ENCODE results near the gene DTNBP1. TPM values are rescaled to one million over a fixed set of nuclear protein-coding genes. Genes with fewer than 3 reads are reported as not detected.

The DTNBP1 gene
- total and polyA plus RNA-seq, 2 of the 4 experiments (the other 2 are of a cell fraction) = 4.8 to 18.7 TPM

DNA sequence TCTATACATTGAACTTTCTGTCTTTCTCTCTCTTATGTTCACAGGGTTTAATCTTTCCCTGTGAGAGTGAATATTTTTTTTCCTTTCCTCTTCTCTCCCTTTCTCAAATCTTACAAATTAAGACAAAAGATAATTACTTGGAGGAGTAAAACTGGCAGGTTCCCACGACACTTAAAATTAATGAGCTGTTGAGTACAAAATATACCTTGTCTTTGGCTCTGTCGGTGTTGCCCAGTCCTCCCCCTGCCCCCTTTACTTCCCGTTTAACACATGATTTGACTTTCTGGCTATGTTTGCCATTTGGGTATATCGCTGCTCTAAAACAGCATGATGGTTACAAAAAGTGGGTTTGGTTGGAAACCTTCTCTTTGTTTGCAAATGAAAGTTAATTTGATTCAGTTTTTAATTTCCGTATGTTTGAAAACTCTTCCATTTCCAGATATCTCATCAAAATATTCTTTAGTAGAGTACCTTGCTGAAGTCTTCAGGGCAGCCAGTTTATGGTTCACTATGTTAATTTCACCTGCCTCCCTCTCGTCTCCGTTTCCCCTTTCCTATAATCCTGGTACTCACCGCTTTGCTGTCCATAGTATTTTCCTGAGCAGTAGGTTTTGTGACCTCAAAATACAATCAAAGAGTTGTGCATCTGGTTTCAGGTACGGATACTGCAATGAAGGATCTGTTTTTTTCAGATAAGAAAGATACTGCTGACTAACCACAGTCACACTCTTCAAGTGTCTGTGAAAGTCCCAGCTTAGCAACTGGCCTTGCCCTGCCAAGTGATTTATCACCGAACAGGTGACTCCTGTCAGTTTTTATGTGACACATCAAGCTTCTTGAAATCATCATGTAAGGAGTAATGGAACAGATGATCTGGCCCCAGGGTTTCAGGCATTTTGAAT, 181.2 kb downstream of the DTNBP1 start:
- no peak overlapping the region for H4K91ac ChIP-seq (ENCODE audit: insufficient read depth, low read depth, low read length)
- H3K14ac ChIP-seq (replicated peaks; ENCODE audit: low read depth, low read length) = no peak overlapping the region
- intact Hi-C loops (cut with micrococcal nuclease) = no loop called here
- no peak overlapping the region for H2AK9ac ChIP-seq (replicated peaks; ENCODE audit: low read depth, low read length, poor library complexity)
- ChIA-PET CTCF (interaction anchor here (0.9 kb wide), 1 partner anchor 19 kb away, joined by 5 read pairs; no protein-coding TSS in a partner anchor), POLR2A (ENCODE audit: unreplicated experiment) (no interaction called here)
- 0 out of 2 replicates have a peak, but pooled peaks cover 1% of the 10 kb centered on the region for H3K36me3 ChIP-seq (ENCODE audit: control insufficient read depth, insufficient read depth, low read length)
- no peak overlapping the region for H3K23ac ChIP-seq (ENCODE audit: low read depth, low read length)
- no peak overlapping the region for H4K8ac ChIP-seq (ENCODE audit: low read depth in 2 of 2, low read length in 2 of 2)
- H3K4me1 ChIP-seq (ENCODE audit: control insufficient read depth, insufficient read depth, low read length) = peaks cover 16% of the 10 kb centered on the region
- no peak for ATAC-seq (ENCODE audit: low read depth)
- H3K18ac ChIP-seq (ENCODE audit: low read depth, low read length) = no peak overlapping the region
- H3K79me1 ChIP-seq (ENCODE audit: low read depth in 1 of 2, low read length in 2 of 2) = peaks cover 36 to 77% of the 10 kb centered on the region in 2 experiments
- no peak overlapping the region for H2AK5ac ChIP-seq (ENCODE audit: low read depth, low read length)
- H3K27me3 ChIP-seq (ENCODE audit: control insufficient read depth, insufficient read depth, low read length) = no peaks in the 10 kb centered on the region
- WGBS, 2 experiments (ENCODE audit: extremely low coverage in 2 of 2, insufficient read length in 1 of 2) = no CpG with 5 or more reads among the region's 10 CpGs
- H2BK120ac ChIP-seq (ENCODE audit: low read depth, low read length) = no peak overlapping the region
- no peak overlapping the region for H2BK20ac ChIP-seq (ENCODE audit: low read depth, low read length)
- no peak overlapping the region for H2BK15ac ChIP-seq (ENCODE audit: low read depth, low read length)
- H2AFZ ChIP-seq (replicated peaks; ENCODE audit: low read length, poor library complexity) = no peak overlapping the region
- H3K4me2 ChIP-seq (ENCODE audit: low read depth, low read length) = no peak overlapping the region
- H4K20me1 ChIP-seq (ENCODE audit: insufficient read depth, low read length) = peaks cover 21% of the 10 kb centered on the region; the same call in 1 of the 2 replicates
- H3K56ac ChIP-seq (ENCODE audit: extremely low read depth, insufficient read depth, low read length) = no peak overlapping the region
- no peak for TF ChIP-seq RCOR1 (IDR thresholded peaks at IDR 0.05; ENCODE audit: insufficient replicate concordance, low read length)
- TF ChIP-seq, protein P1, sequence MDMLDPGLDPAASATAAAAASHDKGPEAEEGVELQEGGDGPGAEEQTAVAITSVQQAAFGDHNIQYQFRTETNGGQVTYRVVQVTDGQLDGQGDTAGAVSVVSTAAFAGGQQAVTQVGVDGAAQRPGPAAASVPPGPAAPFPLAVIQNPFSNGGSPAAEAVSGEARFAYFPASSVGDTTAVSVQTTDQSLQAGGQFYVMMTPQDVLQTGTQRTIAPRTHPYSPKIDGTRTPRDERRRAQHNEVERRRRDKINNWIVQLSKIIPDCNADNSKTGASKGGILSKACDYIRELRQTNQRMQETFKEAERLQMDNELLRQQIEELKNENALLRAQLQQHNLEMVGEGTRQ (IDR thresholded peaks at IDR 0.05; ENCODE audit: low read depth, low read length) = no peak
- no peak for TF ChIP-seq CHD1 (IDR thresholded peaks at IDR 0.05; ENCODE audit: low read depth, low read length)
- no peak for TF ChIP-seq BHLHE40 (IDR thresholded peaks at IDR 0.05; ENCODE audit: low read depth, low read length)
- no peak for TF ChIP-seq NFE2L2 (IDR thresholded peaks at IDR 0.05; ENCODE audit: low read depth, low read length)
- TF ChIP-seq FOS (IDR thresholded peaks at IDR 0.05; ENCODE audit: low read depth, low read length) = no peak
- no peak for TF ChIP-seq MXI1 (IDR thresholded peaks at IDR 0.05; ENCODE audit: borderline replicate concordance, low read depth, low read length)
- TF ChIP-seq MAZ (IDR thresholded peaks at IDR 0.05; ENCODE audit: borderline replicate concordance, low read depth, low read length) = no peak
- H3K4ac ChIP-seq (ENCODE audit: low read depth, low read length) = no peak overlapping the region
- in situ Hi-C loops (cut with MboI; ENCODE audit: low sequenced_read_pairs) = no loop called here
- H3K27ac ChIP-seq (ENCODE audit: insufficient read depth, low read length) = no peak overlapping the region
- H3K9ac ChIP-seq (ENCODE audit: low read depth, low read length) = no peak overlapping the region
- H3K9me1 ChIP-seq (ENCODE audit: insufficient read depth, low read length) = peaks cover 26% of the 10 kb centered on the region
- H3K4me3 ChIP-seq (ENCODE audit: insufficient read depth, low read depth, low read length) = no peak overlapping the region
- H2BK5ac ChIP-seq (ENCODE audit: low read depth, low read length, poor library complexity, severe bottlenecking) = no peak overlapping the region
- BruUV-seq (replicated peaks) = no TSS peak
- DNase-seq = no peak
- H3K9me3 ChIP-seq (ENCODE audit: control insufficient read depth, insufficient read depth, low read length) = no peaks in the 10 kb centered on the region
- H4K5ac ChIP-seq (ENCODE audit: low read depth, low read length) = no peak overlapping the region
- dilution Hi-C loops (cut with HindIII; ENCODE audit: low sequenced_read_pairs, unreplicated experiment) = no loop called here
